T-helper 17 cell (primary cell): ENCODE results near the gene PCDHGB7. TPM values are rescaled to one million over a fixed set of nuclear protein-coding genes. Genes with fewer than 3 reads are reported as not detected.
"Not testable (repeated sequence)": the region's sequence is repeated elsewhere in the genome, so short reads cannot be mapped to it uniquely, and the experiment has no call there.

Source experiments
- ATAC-seq: fragments of 150-1000 bp; cut with Tn5 transposase; 2 replicates; pipeline ENCODE4 v1.10.0; 2021; ENCODE audit warnings: mild to moderate bottlenecking, moderate library complexity
- DNase-seq, 3 donors: peaks; one replicate each; pipeline versions ENCODE4 v3.0.0 to v3.0.0-alpha.2; 2020 to 2021
- H3K9me3 ChIP-seq: one replicate; pipeline ENCODE4 v1.7.0; 2013; ENCODE audit warnings: low read length, mild to moderate bottlenecking; ENCODE audit not compliant: control insufficient read depth, poor library complexity, severe bottlenecking
- H3K27ac Mint-ChIP-seq: one replicate; pipeline ENCODE4 v1.8.0; 2022; ENCODE audit warnings: mild to moderate bottlenecking, moderate library complexity, mixed read lengths
- H3K27me3 Mint-ChIP-seq: one replicate; pipeline ENCODE4 v1.8.0; 2022; ENCODE audit warnings: mixed read lengths
- H3K36me3 Mint-ChIP-seq: one replicate; pipeline ENCODE4 v1.8.0; 2022; ENCODE audit warnings: low read depth, mixed read lengths
- H3K4me1 Mint-ChIP-seq: one replicate; pipeline ENCODE4 v1.8.0; 2022; ENCODE audit warnings: mild to moderate bottlenecking, mixed read lengths
- H3K4me3 Mint-ChIP-seq: one replicate; pipeline ENCODE4 v1.8.0; 2022; ENCODE audit warnings: mild to moderate bottlenecking, moderate library complexity, mixed read lengths
- total RNA-seq, 4 donors: library from RNA in 2 of 4; stranded (reverse) in 2 of 4; gene quantifications; one replicate each; pipeline ENCODE4 v1.2.3 and lab custom pipeline; 2022 to 2026

PCDHGB7 gene
- total RNA-seq, 2 donors from 2014 or later = not detected

- no peak overlapping the region for H3K4me3 Mint-ChIP-seq
- ATAC-seq (no peak), DNase-seq (no peak)
- H3K27ac Mint-ChIP-seq = no peak overlapping the region
- H3K27me3 Mint-ChIP-seq = peaks cover 49% of the 10 kb centered on the region
- H3K4me1 Mint-ChIP-seq = no peaks in the 10 kb centered on the region
- H3K36me3 Mint-ChIP-seq = peaks cover 2% of the 10 kb centered on the region
- peaks cover 21% of the 10 kb centered on the region for H3K9me3 ChIP-seq
Observed at GRCh38 chr5:141388661-141389060, 28.8 kb upstream of the PCDHGB7 start.

GRCh38 chr5:141389153-141390042, 28.1 kb upstream of the PCDHGB7 start:
- peaks cover 55% of the 10 kb centered on the region for H3K27me3 Mint-ChIP-seq
- ATAC-seq (no peak), DNase-seq (no peak)
- H3K36me3 Mint-ChIP-seq = peaks cover 2% of the 10 kb centered on the region
- H3K9me3 ChIP-seq = peaks cover 21% of the 10 kb centered on the region
- no peak overlapping the region for H3K27ac Mint-ChIP-seq
- H3K4me3 Mint-ChIP-seq = no peak overlapping the region
- H3K4me1 Mint-ChIP-seq = no peaks in the 10 kb centered on the region

GRCh38 chr5:141392429-141393198, 24.9 kb upstream of the PCDHGB7 start, which contains the start of gene PCDHGA8:
Gene PCDHGA8 (plus strand): TSS chr5:141392633. CDS start chr5:141392814, 181 bp downstream.
- DNase-seq (no peak), ATAC-seq (no peak)
- H3K27ac Mint-ChIP-seq = peak within 1 kb of the TSS; percentile 30
- H3K36me3 Mint-ChIP-seq = peaks cover 2% of the 10 kb centered on the region
- H3K27me3 Mint-ChIP-seq = peaks cover 47% of the 10 kb centered on the region
- H3K4me3 Mint-ChIP-seq = no peak within 1 kb of the TSS
- H3K4me1 Mint-ChIP-seq = no peaks in the 10 kb centered on the region
- H3K9me3 ChIP-seq = peaks cover 8% of the 10 kb centered on the region

GRCh38 chr5:141393267-141393666, 24.2 kb upstream of the PCDHGB7 start:
- Mint-ChIP-seq H3K27me3 (peaks cover 47% of the 10 kb centered on the region), H3K4me3 (no peak overlapping the region), H3K36me3 (peaks cover 2% of the 10 kb centered on the region), H3K27ac (no peak overlapping the region), H3K4me1 (no peaks in the 10 kb centered on the region)
- no peak for ATAC-seq
- H3K9me3 ChIP-seq = peaks cover 8% of the 10 kb centered on the region
- no peak for DNase-seq

- H3K36me3 Mint-ChIP-seq, DNase-seq, ATAC-seq, H3K4me3 Mint-ChIP-seq, H3K4me1 Mint-ChIP-seq, H3K9me3 ChIP-seq: not testable (repeated sequence)
- Mint-ChIP-seq H3K27ac (peak overlapping the region; percentile 14), H3K27me3 (peaks cover 46% of the 10 kb centered on the region)
Observed at GRCh38 chr5:141394401-141395187, 22.9 kb upstream of the PCDHGB7 start.

GRCh38 chr5:141397756-141398551, 19.5 kb upstream of the PCDHGB7 start, which contains the start of gene PCDHGB5:
Gene PCDHGB5 (plus strand): TSS chr5:141397947. CDS start chr5:141398128, 181 bp downstream.
- peak; percentile 83 for ATAC-seq
- H3K4me1 Mint-ChIP-seq, H3K27ac Mint-ChIP-seq, H3K36me3 Mint-ChIP-seq, H3K9me3 ChIP-seq, DNase-seq: not testable (repeated sequence)
- Mint-ChIP-seq H3K4me3 (peak within 1 kb of the TSS; percentile 56), H3K27me3 (peaks cover 54% of the 10 kb centered on the region)

GRCh38 chr5:141398608-141399007, 18.9 kb upstream of the PCDHGB7 start:
- peaks cover 56% of the 10 kb centered on the region for H3K27me3 Mint-ChIP-seq

GRCh38 chr5:141399555-141400258, 17.8 kb upstream of the PCDHGB7 start:
- Mint-ChIP-seq H3K36me3 (peaks cover 5% of the 10 kb centered on the region), H3K4me3 (no peak overlapping the region), H3K27me3 (peaks cover 54% of the 10 kb centered on the region), H3K4me1 (no peaks in the 10 kb centered on the region), H3K27ac (peak overlapping the region; percentile 6)
- DNase-seq (no peak), ATAC-seq (no peak)
- peaks cover 4% of the 10 kb centered on the region for H3K9me3 ChIP-seq

More at GRCh38 chr5:141398608-141399007, 18.9 kb upstream of the PCDHGB7 start:
- peaks cover 5% of the 10 kb centered on the region for H3K36me3 Mint-ChIP-seq
- H3K9me3 ChIP-seq = peaks cover 2% of the 10 kb centered on the region
- H3K4me3 Mint-ChIP-seq = no peak overlapping the region
- no peaks in the 10 kb centered on the region for H3K4me1 Mint-ChIP-seq
- H3K27ac Mint-ChIP-seq = no peak overlapping the region
- ATAC-seq = no peak
- DNase-seq = no peak

GRCh38 chr5:141402553-141403243, 14.8 kb upstream of the PCDHGB7 start, which contains the start of gene PCDHGA9:
Gene PCDHGA9 (plus strand): TSS chr5:141402778. CDS start chr5:141402953, 175 bp downstream.
- H3K36me3 Mint-ChIP-seq = peaks cover 5% of the 10 kb centered on the region
- peaks cover 4% of the 10 kb centered on the region for H3K9me3 ChIP-seq
- peak within 1 kb of the TSS; percentile 53 for H3K27ac Mint-ChIP-seq
- DNase-seq (no peak), ATAC-seq (no peak)
- peaks cover 47% of the 10 kb centered on the region for H3K27me3 Mint-ChIP-seq
- no peaks in the 10 kb centered on the region for H3K4me1 Mint-ChIP-seq
- peak within 1 kb of the TSS; percentile 70 for H3K4me3 Mint-ChIP-seq

GRCh38 chr5:141403387-141403786, 14.1 kb upstream of the PCDHGB7 start:
- H3K9me3 ChIP-seq = peaks cover 4% of the 10 kb centered on the region
- Mint-ChIP-seq H3K4me1 (no peaks in the 10 kb centered on the region), H3K27me3 (peaks cover 52% of the 10 kb centered on the region), H3K36me3 (peaks cover 5% of the 10 kb centered on the region), H3K4me3 (no peak overlapping the region), H3K27ac (no peak overlapping the region)
- no peak for DNase-seq
- ATAC-seq = no peak

GRCh38 chr5:141407790-141408505, 9.5 kb upstream of the PCDHGB7 start, which contains the start of gene PCDHGB6:
Gene PCDHGB6 (plus strand): TSS chr5:141408021. CDS start chr5:141408203, 182 bp downstream.
- not testable (repeated sequence) for H3K9me3 ChIP-seq, H3K4me1 Mint-ChIP-seq, H3K36me3 Mint-ChIP-seq, DNase-seq
- Mint-ChIP-seq H3K27me3 (peaks cover 43% of the 10 kb centered on the region), H3K27ac (peak within 1 kb of the TSS; percentile 35), H3K4me3 (peak within 1 kb of the TSS; percentile 46)
- ATAC-seq = peak; percentile 61
